Measurements from ENCODE around the gene METAP2.
"Not testable (repeated sequence)": the region's sequence is repeated elsewhere in the genome, so short reads cannot be mapped to it uniquely, and the experiment has no call there.

METAP2 gene

GRCh38 chr12:95462551-95462950, 11.4 kb upstream of the METAP2 start:
- DNase-seq = no peak

GRCh38 chr12:95463050-95463449, 10.9 kb upstream of the METAP2 start:
- DNase-seq = no peak

DNA sequence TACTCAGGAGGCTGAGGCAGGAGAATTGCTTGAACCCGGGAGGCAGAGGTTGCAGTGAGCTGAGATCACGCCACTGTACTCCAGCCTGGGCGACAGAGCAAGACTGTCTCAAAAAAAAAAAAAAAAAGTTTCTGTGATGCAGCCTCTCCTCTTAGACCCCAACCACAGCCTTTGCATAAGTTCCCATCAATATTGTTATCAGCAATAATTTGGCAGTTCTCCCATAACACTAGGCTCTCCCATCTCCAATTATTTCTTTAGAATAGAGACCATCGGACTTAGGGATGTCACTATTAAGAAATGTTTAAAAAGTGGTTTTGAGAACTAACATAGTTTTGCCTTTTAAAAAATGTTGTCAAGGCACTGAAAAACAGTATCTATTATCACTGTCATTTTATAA, 10.2 kb upstream of the METAP2 start:
- not testable (repeated sequence) for DNase-seq

- DNase-seq = no peak
These were observed 8.7 kb upstream of the METAP2 start for GRCh38 chr12:95465275-95465674.

DNA sequence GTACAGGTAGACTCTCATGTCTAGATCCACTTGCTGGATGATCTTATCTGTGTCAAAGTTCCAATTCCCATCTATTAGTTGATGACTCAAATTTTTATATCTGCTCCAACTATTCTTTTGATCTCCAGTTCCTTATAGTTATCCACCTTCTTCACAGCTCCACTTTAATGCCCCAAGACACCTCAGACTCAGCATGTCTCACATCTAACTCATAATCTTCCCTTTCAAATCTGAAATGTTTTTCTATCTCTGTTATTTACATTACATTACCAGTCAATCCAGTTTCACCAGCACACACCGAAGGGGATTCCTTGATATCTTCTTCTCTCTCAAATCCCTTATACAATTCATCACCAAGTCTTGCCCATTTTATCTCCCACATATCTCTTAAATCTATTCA, 3.7 kb upstream of the METAP2 start:
- DNase-seq = no peak

DNA sequence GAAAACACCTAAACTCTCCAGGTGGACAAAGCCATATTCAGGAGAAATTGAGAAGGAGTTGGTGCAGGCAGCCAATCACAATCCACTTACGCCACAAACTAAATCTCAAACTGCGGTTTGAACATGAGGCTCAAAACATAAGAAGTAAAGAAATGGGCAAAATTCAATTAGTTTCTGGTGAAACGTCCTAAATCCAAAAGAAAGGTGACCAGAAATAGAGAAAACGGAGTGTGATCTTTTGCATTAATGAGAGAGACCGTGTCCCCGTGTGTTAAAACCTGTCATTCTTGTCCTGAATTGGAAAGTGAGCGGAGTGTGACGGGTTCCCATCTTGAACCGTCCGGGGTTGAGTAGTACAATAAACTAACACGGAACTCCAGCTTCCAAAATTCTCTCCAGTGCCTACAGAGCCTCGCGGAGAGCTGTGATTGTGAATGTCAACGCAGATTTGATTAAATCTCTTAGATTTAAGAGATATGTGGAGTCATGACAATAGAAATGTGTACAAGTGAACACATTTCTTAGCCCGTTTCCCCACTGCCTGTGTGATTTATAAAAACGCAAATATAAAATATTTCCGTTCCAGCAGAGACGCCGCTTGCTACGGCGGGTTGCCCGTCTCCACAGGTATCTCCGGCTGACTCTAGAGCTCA, 595 bp upstream of the METAP2 start:
- peak; percentile 40 for DNase-seq

DNA sequence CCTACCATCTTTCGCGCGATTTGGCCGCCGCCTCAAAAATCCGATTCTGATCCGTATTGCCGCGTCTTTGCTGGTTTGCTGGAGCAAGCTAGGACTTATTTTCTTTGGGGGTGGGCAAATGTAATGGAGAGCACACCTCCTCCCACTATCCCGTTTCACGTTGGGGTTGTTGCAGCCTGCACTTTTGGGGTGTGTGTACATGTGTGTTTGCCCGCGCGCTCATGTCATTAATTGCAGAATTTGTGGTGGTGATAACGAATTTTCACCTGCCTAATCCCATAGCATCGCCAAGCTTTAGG, 657 bp downstream of the METAP2 start:
- no peak for DNase-seq

DNA sequence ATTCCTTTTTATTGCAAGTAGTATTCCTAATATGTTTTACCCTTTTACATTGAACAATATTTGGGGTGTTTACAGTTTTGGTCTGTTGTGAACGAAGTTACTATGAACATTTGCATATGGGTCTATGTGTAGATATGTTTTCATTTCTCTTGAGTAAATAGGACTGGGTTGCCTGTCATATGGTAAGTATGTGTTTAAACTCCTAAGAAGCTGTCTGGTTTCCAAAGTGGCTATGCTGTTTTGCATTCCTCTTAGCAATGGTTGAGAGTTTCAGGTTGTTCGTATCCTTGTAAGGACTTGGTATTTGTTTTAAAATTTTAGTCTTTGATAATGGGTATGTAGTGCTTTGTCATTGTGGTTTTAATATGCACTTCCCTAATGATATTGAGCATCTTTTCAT, 6.3 kb downstream of the METAP2 start:
- DNase-seq = peak; percentile 81

GRCh38 chr12:95481072-95481471, 7.1 kb downstream of the METAP2 start:
- no peak for DNase-seq

GRCh38 chr12:95481888-95482287, 7.9 kb downstream of the METAP2 start:
- DNase-seq = no peak

- not testable (repeated sequence) for DNase-seq
These were observed 8.6 kb downstream of the METAP2 start for GRCh38 chr12:95482564-95482963.

DNA sequence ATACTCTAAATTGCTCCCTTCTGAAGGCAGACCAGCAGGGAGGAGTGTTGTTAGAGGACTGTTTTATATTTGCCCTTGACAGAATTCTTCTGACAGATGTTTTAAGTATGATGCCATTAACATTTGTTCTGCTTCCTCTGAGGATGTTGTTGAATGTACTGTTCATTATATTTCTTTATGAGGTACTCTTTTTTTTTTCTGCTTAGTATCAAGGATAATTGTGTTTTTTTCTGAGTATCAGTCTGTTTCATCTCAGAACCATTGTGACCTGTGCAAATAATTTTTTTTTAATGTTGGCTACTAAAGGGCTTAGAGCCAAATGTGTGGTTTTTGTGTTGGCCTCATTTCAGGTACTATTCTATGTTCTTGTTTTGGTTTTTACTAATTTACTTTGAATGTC, 10.6 kb downstream of the METAP2 start:
- no peak for DNase-seq

DNA sequence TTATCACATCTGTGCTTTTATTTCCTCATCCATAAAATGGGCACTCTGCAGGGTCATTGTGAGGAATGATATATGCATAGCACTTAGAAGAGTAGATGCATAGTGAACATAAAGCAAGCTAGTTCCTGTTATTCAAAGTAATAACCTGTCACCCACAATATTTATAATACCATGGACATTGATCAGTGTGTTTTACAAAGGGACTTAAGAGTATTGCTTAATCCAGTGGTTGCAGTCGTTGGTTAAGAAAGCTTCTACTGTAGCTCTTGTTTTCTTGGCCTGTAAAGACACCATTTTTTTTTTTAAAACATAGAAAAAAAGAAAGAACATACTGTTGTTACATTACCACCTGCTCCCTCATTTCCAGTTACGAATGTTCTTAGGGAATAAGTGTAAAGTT, 13.1 kb downstream of the METAP2 start:
- DNase-seq = no peak

DNA sequence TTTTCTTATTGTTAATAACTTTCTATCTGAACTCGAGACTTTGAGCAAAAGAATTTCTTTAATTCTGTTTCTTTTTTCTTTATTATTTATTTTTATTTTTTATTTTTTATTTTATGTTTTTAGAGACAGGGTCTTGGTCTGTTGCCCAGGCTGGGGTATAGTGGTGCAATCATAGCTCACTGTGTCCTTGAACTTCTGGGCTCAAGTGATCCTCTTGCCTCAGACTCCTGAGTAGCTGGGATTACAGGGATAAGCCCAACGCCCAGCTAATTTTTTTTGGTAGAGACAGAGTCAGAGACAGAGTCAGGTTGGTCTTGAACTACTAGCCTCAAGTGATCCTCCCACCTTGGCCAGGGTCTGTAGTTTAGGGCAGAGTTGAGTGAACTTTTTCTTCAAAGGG, 18.5 kb downstream of the METAP2 start:
- DNase-seq = no peak

DNA sequence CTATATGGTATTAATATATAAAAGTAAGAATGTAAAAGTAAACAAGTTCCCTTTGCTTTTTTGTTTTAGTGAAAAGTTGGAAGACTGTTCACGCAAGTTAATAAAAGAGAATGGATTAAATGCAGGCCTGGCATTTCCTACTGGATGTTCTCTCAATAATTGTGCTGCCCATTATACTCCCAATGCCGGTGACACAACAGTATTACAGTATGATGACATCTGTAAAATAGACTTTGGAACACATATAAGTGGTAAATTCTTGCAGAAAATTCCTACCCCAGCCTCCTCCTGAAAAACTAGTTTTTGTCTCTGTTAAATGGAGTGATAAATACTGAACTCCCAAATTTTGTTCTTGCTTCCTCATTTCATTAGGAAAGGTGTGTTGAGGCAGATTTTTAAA, 20.9 kb downstream of the METAP2 start:
- no peak for DNase-seq

DNA sequence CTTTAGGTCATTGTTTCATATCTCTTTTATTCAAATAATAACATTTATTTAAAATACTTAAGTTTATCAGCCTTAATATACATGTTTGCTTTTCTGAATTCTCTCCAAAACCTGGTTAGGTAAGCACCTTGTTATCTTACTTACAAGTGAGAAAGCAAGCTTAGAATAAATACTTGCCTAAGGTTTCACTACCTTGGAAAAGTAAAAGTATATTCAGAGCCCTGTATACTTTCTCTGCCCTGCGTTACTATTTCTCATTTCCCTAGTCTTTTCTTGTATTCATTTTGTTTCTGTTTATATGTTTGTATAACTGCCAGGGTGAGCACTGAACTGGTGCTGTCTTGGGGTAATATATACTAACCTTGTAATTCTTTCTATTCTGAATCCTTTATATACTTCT, 21.5 kb downstream of the METAP2 start:
- DNase-seq = no peak

DNA sequence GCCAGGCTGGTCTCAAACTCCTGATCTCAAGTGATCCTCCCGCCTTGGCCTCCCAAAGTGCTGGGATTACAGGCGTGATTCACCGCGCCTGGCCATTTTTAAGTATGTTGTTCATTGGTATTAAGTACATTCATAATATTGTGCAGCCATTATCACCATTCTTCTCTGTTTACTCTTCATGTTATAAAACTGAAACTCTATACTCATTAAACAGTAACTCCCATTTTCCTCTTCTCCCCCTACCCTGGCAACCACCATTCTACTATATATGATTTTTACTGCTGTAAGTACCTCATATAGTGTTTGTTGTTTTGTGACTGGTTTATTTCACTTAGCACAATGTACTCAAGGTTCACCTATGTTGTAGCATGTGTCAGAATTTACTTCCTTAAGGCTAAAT, 23.1 kb downstream of the METAP2 start:
- no peak for DNase-seq

DNA sequence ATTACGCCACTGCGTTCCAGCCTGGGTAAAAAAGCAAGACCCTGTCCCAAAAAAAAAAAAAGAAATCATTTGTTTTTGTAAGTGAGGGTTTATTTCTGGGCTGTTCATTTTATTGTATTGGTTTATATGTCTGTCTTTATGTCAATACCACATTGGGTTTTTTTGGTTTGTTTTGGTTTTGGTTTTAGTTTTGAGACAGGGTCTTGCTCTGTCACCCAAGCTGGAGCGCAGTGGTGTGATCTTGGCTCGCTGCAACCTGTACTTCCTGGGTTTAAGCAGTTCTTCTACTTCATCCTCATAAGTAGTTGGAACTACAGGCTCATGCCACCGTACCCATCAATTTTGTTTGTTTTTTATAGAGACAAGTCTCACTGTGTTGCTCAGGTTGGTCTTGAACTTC, 25.0 kb downstream of the METAP2 start:
- no peak for DNase-seq

- no peak for DNase-seq
These were observed 25.8 kb downstream of the METAP2 start for GRCh38 chr12:95499772-95500171.

DNA sequence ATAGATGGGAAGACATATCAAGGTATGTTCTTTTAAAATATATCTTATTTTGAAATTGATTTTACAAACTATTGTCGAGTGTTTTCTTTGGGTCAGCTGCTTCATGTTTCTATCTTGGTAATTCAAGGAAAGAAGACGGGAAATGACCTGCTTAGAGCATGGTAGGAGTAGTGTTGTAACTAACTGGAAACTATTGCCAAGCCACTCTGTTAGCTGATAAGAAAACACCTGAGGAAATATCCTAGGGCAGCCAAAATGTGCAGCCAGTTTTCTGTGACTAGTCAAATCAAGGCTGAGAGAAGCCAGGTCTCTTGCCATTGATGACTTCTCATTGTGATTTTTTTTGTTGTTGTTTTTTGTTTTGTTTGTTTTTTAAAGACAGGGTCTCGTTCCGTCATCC, 30.2 kb downstream of the METAP2 start:
- no peak for DNase-seq

- no peak for DNase-seq
These were observed 31.1 kb downstream of the METAP2 start for GRCh38 chr12:95505039-95505438.

DNA sequence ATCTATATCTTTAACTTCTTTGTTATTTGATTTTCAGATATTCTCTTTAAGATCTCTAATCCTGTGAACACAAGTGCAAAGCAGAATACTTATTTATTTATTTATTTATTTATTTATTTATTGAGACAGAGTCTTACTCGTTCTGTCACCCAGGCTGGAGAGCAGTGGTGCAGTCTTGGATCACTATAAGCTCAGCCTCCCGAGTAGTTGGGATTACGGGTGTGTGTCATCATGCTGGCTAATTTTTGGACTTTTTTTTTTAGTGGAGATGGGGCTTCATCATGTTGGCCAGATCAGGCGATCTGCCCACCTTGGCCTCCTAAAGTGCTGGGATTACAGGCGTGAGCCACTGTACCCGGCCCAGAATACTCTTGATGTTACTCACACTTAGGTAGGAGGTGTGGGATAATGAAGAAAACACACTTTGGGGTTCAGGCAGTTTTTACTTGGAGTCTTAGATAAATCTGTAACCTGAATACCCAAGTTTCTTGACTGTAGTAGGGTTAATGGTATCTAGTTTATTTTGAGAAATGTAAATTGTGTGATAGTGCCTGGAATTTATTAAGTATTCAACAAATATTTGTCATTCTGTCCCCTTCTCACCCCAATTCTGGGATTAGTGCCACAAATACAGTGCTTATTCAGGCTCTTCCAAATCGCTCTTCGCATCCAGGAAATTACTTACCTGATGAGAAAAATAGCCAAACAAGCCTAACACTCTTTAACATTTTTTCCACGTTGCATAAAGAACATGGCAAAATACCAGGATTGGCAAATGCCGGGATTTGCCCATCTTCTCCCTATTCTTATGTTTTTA, 33.0 kb downstream of the METAP2 start:
- DNase-seq = no peak

GRCh38 chr12:95509300-95509699, 35.3 kb downstream of the METAP2 start:
- no peak for DNase-seq

DNA sequence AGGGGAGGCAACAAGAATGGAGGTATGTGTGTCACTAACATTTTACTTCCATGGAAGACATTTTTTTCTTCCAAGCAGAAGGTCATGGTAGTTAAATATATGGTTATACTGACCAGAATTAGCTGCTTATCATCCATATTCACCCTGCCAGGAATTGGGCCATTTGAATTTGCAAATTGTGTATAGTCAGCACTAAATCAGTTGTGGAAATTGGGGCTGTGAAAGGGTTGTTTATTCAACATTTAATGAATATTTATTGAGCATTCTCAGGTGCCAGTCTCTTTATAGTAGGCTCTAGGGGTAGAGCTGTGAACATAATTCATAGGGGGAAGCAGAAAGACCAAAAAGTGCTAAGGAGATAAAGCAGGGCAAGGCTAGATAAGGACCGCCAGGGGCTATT, 38.0 kb downstream of the METAP2 start:
- DNase-seq = no peak

DNA sequence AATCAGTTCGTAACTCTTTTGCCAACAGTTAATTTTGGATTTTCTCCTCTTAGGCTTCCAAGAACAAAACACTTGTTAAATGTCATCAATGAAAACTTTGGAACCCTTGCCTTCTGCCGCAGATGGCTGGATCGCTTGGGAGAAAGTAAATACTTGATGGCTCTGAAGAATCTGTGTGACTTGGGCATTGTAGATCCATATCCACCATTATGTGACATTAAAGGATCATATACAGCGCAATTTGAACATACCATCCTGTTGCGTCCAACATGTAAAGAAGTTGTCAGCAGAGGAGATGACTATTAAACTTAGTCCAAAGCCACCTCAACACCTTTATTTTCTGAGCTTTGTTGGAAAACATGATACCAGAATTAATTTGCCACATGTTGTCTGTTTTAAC, 39.6 kb downstream of the METAP2 start:
- no peak for DNase-seq
